Measurements from ENCODE around the gene TP53AIP1. TPM values are rescaled to one million over a fixed set of nuclear protein-coding genes. Genes with fewer than 3 reads are reported as not detected.

TP53AIP1 gene, protein sequence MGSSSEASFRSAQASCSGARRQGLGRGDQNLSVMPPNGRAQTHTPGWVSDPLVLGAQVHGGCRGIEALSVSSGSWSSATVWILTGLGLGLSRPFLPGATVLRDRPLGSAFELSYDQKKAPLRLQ
- total RNA-seq (2022; extraction: Qiagen RNA extraction) = 0.07 to 0.11 TPM (median 0.08 TPM) in 3 of 5 replicates, not detected in the others

DNA sequence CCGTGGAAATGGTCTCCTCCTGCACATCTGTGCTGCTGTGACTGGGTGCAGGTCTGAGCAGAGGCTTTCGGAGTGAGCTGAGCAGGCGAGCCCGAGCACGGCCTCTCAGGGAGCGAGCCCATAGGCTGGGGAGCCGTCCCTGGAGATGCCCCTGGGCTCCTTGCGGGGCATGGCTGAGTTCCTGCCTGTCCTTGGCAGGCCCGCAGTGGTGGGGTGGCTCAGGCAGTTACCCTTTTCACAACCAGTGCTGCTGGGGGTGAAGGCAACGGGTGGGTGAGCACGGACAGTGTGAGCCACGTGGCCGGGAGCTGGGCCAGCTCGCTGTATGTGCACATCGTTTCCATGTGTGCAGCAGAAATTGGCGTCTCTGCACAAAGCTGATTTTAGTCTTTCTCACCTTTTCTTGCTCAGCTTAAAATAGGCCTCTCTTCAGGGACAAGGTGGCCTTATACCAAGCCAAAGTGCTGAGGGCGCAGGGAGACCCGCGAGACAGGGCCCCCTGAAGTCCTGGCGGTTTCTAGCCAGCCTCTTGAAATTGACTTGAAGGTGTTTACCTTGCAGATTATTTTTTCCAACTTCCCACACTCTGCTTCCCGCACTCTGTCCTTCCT lies at the start of gene TP53AIP1:
TP53AIP1 (minus strand) TSS at position 55 of the 611 bp plus-strand sequence. CDS start 5,053 bp downstream, outside the sequence.

DNA sequence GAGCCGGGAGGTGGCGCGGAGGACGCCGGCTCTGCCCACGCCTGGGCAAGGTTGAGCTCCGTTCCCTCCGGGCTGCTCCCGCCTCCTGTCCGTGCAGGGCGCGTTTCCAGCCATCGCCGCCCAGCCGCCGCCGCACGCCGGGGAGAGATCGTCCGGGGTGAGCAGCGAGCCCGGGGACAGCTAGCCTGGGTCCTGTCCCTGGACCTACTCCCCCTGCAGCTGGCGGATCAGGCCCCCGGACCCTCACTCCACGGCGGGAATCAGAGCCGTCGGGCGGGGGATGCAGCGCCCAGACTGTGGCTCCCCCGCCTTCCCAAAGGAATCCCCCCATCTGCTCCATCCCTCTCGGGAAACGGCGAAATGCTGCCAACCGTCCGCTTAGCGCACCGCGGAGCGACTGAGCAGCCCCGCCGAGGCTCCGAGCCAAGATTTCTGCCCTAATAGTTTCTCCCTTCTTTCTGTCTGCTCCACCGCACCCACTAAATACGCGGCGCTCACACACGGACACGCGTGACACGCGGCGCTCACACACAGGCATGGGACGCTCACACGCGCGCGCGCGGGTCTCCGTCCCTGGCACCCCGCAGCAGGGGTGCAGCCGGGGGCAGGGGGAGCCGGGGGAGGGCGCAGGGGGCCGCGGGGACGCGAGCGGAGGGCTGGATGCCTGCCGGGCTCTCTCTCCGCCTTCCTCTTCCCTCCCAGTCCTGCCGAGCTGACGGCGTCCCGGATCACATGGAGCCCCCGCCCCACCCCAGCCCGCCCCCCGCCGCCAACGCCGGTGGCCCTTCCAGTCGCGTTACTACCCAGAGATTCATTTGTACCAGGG lies 51.9 kb downstream of the TP53AIP1 start, which contains the start of gene KCNJ5:
KCNJ5 (plus strand) TSS at position 814 of the 826 bp plus-strand sequence. CDS start 19,918 bp downstream, outside the sequence.

Other genes starting within 250 kb of the TP53AIP1 start
- gene FLI1, start 248.8 kb downstream of the TP53AIP1 start, total RNA-seq (2022; extraction: Qiagen RNA extraction) = 0.16 to 0.27 TPM (median 0.20 TPM) in 5 replicates
- 0.03 TPM in 1 of 5 replicates, not detected in the others for gene KCNJ1, start 75.6 kb downstream of the TP53AIP1 start, total RNA-seq (2022; extraction: Qiagen RNA extraction)
- gene KCNJ5, start 51.5 kb downstream of the TP53AIP1 start, total RNA-seq (2022; extraction: Qiagen RNA extraction) = 0.02 to 0.11 TPM (median 0.04 TPM) in 4 of 5 replicates, not detected in the other
- gene ARHGAP32, start 249.5 kb upstream of the TP53AIP1 start, total RNA-seq (2022; extraction: Qiagen RNA extraction) = 2.8 to 4.6 TPM (median 4.0 TPM) in 5 replicates

All from A549 treated with AZD2906 at 1 μM for 4 hours (cell line).